Fibroblast of lung (primary cell): ENCODE results near the gene WNK1. TPM values are rescaled to one million over a fixed set of nuclear protein-coding genes. Genes with fewer than 3 reads are reported as not detected.
A peak's percentile ranks its signal among the peaks of the same experiment; 100 is the strongest.

Experiments used
- DNase-seq, 2 donors: peaks; one replicate each; pipeline versions ENCODE4 v3.0.0 to v3.0.0-alpha.2; 2010; ENCODE audit warnings: low read depth in 2 of 2
- H2AFZ ChIP-seq: 2 replicates; pipeline ENCODE4 v1.5.1; 2012; ENCODE audit warnings: low read length, control low read depth, inconsistent platforms
- H3K27ac ChIP-seq: 2 replicates; pipeline ENCODE4 v1.5.1; 2011; ENCODE audit warnings: low read length, control low read depth; ENCODE audit not compliant: insufficient read depth
- H3K27me3 ChIP-seq: 2 replicates; pipeline ENCODE4 v1.5.1; 2011; ENCODE audit warnings: mild to moderate bottlenecking, low read length; ENCODE audit not compliant: control insufficient read depth, insufficient read depth
- H3K36me3 ChIP-seq: 2 replicates; pipeline ENCODE4 v1.5.1; 2011; ENCODE audit warnings: low read length; ENCODE audit not compliant: control insufficient read depth, insufficient read depth
- H3K4me1 ChIP-seq: 2 replicates; pipeline ENCODE4 v1.5.1; 2011; ENCODE audit warnings: low read length; ENCODE audit not compliant: control insufficient read depth, insufficient read depth; ENCODE audit errors: extremely low read depth
- H3K4me2 ChIP-seq: 2 replicates; pipeline ENCODE4 v1.5.1; 2011; ENCODE audit warnings: low read length, control low read depth; ENCODE audit not compliant: insufficient read depth; ENCODE audit errors: extremely low read depth
- H3K4me3 ChIP-seq, 4 experiments: fragments of 200-600 bp in 1 of 4; sonication (generic) in 1 of 4; replicated peaks in 1 of 4; 2 replicates each; pipeline ENCODE4 v1.5.1; 2011 to 2016; ENCODE audit warnings: low read length in 4 of 4, low read depth in 3 of 4, mild to moderate bottlenecking in 3 of 4, control low read depth in 2 of 4, inconsistent platforms in 1 of 4, mixed read lengths in 1 of 4; ENCODE audit not compliant: insufficient read depth in 1 of 4; ENCODE audit errors: control extremely low read depth in 1 of 4
- H3K79me2 ChIP-seq: 2 replicates; pipeline ENCODE4 v1.5.1; 2012; ENCODE audit warnings: mild to moderate bottlenecking, low read length, inconsistent platforms; ENCODE audit not compliant: control insufficient read depth, insufficient read depth
- H3K9ac ChIP-seq: 2 replicates; pipeline ENCODE4 v1.5.1; 2011; ENCODE audit warnings: mild to moderate bottlenecking, low read length, control low read depth; ENCODE audit not compliant: insufficient read depth
- H3K9me3 ChIP-seq: 2 replicates; pipeline ENCODE4 v1.5.1; 2012; ENCODE audit warnings: low read depth, low read length; ENCODE audit not compliant: control insufficient read depth, insufficient read depth
- H4K20me1 ChIP-seq: 2 replicates; pipeline ENCODE4 v1.5.1; 2011; ENCODE audit warnings: low read length; ENCODE audit not compliant: control insufficient read depth, insufficient read depth; ENCODE audit errors: extremely low read depth
- CTCF ChIP-seq, 2 donors: IDR thresholded peaks in 1 of 2; conservative IDR thresholded peaks in 1 of 2; 1 replicate in 1 of 2; 2 replicates in 1 of 2; pipeline ENCODE4 v1.5.1; 2011 to 2012; ENCODE audit warnings: low read length in 2 of 2, control low read depth in 1 of 2, inconsistent platforms in 1 of 2, low read depth in 1 of 2, mild to moderate bottlenecking in 1 of 2
- EZH2 ChIP-seq: IDR thresholded peaks from 2 replicates; pipeline ENCODE4 v1.5.1; 2012; ENCODE audit warnings: low read length, control low read depth, mild to moderate bottlenecking; ENCODE audit errors: missing control alignments
- polyA plus RNA-seq, 2 donors: library from polyadenylated mRNA; depleted of rRNA in 1 of 2; stranded (reverse) in 1 of 2; unstranded in 1 of 2; fragments of >200 nt; gene quantifications; 2 replicates each; pipeline ENCODE4 v1.2.1, GENCODE V29; 2011 to 2012; ENCODE audit warnings: missing spikeins in 1 of 2
- total RNA-seq: library from RNA; depleted of rRNA; stranded (reverse); fragments of >200 nt; gene quantifications from 2 replicates; pipeline ENCODE4 v1.2.1, GENCODE V29; 2014

The WNK1 gene
- total and polyA plus RNA-seq, 2 donors (not counting 1 experiment from before 2014, with no cell fraction given) = 38.5 to 130 TPM

GRCh38 chr12:946212-946611 lies 193.8 kb downstream of the WNK1 start:
- DNase-seq = no peak
- no peaks in the 10 kb centered on the region for H4K20me1 ChIP-seq
- no peaks in the 10 kb centered on the region for H3K27me3 ChIP-seq
- H3K36me3 ChIP-seq = peaks cover 2% of the 10 kb centered on the region
- TF ChIP-seq EZH2 (no peak), CTCF (conservative IDR thresholded peaks at IDR 0.05 in 1 of 2, IDR thresholded peaks at IDR 0.05 in 1 of 2; ENCODE audit: low read depth in 1 of 2, low read length in 2 of 2) (no peak)
- H3K4me1 ChIP-seq = peaks cover 2% of the 10 kb centered on the region
- H3K27ac ChIP-seq = no peak overlapping the region
- no peaks in the 10 kb centered on the region for H3K9me3 ChIP-seq
- H3K79me2 ChIP-seq = peaks cover 40% of the 10 kb centered on the region
- no peak overlapping the region for H2AFZ ChIP-seq
- no peak overlapping the region for H3K4me2 ChIP-seq
- no peak overlapping the region for H3K4me3 ChIP-seq
- H3K9ac ChIP-seq = no peak overlapping the region

GRCh38 chr12:946631-947030 lies 194.3 kb downstream of the WNK1 start:
- no peak overlapping the region for H3K4me3 ChIP-seq
- no peak overlapping the region for H2AFZ ChIP-seq
- TF ChIP-seq EZH2 = no peak
- TF ChIP-seq CTCF (conservative IDR thresholded peaks at IDR 0.05 in 1 of 2, IDR thresholded peaks at IDR 0.05 in 1 of 2; ENCODE audit: low read depth in 1 of 2, low read length in 2 of 2) = no peak
- peaks cover 2% of the 10 kb centered on the region for H3K4me1 ChIP-seq
- H3K27me3 ChIP-seq = no peaks in the 10 kb centered on the region
- peaks cover 2% of the 10 kb centered on the region for H3K36me3 ChIP-seq
- H3K79me2 ChIP-seq = peaks cover 40% of the 10 kb centered on the region
- H3K4me2 ChIP-seq = no peak overlapping the region
- H3K9me3 ChIP-seq = no peaks in the 10 kb centered on the region
- H3K9ac ChIP-seq = no peak overlapping the region
- H4K20me1 ChIP-seq = no peaks in the 10 kb centered on the region
- no peak overlapping the region for H3K27ac ChIP-seq
- DNase-seq = peak; percentile 34 to 41

GRCh38 chr12:948238-948637 lies 195.9 kb downstream of the WNK1 start:
- Histone ChIP-seq H3K4me3 (peak overlapping the region; percentile 62 to 94 (median 88)), H3K9ac (no peak overlapping the region), H3K27ac (peak overlapping the region; percentile 88), H3K79me2 (peaks cover 34% of the 10 kb centered on the region), H3K36me3 (peaks cover 2% of the 10 kb centered on the region), H2AFZ (no peak overlapping the region), H3K4me2 (peak overlapping the region; percentile 80), H4K20me1 (no peaks in the 10 kb centered on the region), H3K9me3 (no peaks in the 10 kb centered on the region), H3K4me1 (peaks cover 2% of the 10 kb centered on the region), H3K27me3 (no peaks in the 10 kb centered on the region)
- DNase-seq = no peak
- no peak for TF ChIP-seq EZH2
- no peak for TF ChIP-seq CTCF (conservative IDR thresholded peaks at IDR 0.05 in 1 of 2, IDR thresholded peaks at IDR 0.05 in 1 of 2; ENCODE audit: low read depth in 1 of 2, low read length in 2 of 2)
